Stomach (tissue), 9 donors: ENCODE results near the gene DLGAP1. TPM values are rescaled to one million over a fixed set of nuclear protein-coding genes. Genes with fewer than 3 reads are reported as not detected.

Experiments used
- DNase-seq, 2 donors: peaks; one replicate each; pipeline versions ENCODE4 v3.0.0 to v3.0.0-alpha.2; 2013 to 2019
- H3K27ac ChIP-seq, 5 donors: fragments of 200-600 bp in 4 of 5; sonication (generic) in 4 of 5; one replicate each; pipeline ENCODE4 v1.5.1; 2013 to 2019; ENCODE audit warnings: mild to moderate bottlenecking in 1 of 5, moderate library complexity in 1 of 5
- H3K27me3 ChIP-seq, 3 donors: fragments of 200-600 bp; sonication (generic); one replicate each; pipeline ENCODE4 v1.5.1; 2017 to 2019; ENCODE audit warnings: mixed run types in 1 of 3
- H3K36me3 ChIP-seq, 4 donors: fragments of 200-600 bp; sonication (generic); 1 replicate in 3 of 4; 2 replicates in 1 of 4; pipeline ENCODE4 v1.5.1; 2016 to 2019
- H3K4me1 ChIP-seq, 4 donors: fragments of 200-600 bp; sonication (generic); one replicate each; pipeline ENCODE4 v1.5.1; 2016 to 2019
- H3K4me3 ChIP-seq, 4 donors: fragments of 200-600 bp; sonication (generic) in 3 of 4; one replicate each; pipeline ENCODE4 v1.5.1; 2016 to 2019; ENCODE audit warnings: mild to moderate bottlenecking in 1 of 4
- H3K9me3 ChIP-seq, 4 donors: fragments of 200-600 bp; sonication (generic); one replicate each; pipeline ENCODE4 v1.5.1; 2016 to 2019
- CTCF ChIP-seq, 7 experiments: fragments of 450-650 bp in 4 of 7; fragments of 200-600 bp in 3 of 7; sonication (generic) in 3 of 7; IDR thresholded peaks; one replicate each; pipeline ENCODE4 v1.5.1; 2016 to 2019; ENCODE audit warnings: antibody characterized with exemption in 7 of 7, control low read depth in 2 of 7, mild to moderate bottlenecking in 1 of 7
- EP300 ChIP-seq: sonication (generic); formaldehyde crosslinking; IDR thresholded peaks from one replicate; pipeline ENCODE4 v1.6.1; 2017; ENCODE audit warnings: antibody characterized with exemption
- POLR2A ChIP-seq, 4 donors: fragments of 450-650 bp; IDR thresholded peaks; one replicate each; pipeline ENCODE4 v1.6.1; 2016; ENCODE audit warnings: antibody characterized with exemption in 4 of 4, control low read depth in 2 of 4, mild to moderate bottlenecking in 1 of 4, moderate library complexity in 1 of 4
- POLR2AphosphoS5 ChIP-seq, 3 donors: sonication (generic); formaldehyde crosslinking; IDR thresholded peaks; one replicate each; pipeline ENCODE4 v1.6.1; 2016; ENCODE audit warnings: antibody characterized with exemption in 3 of 3
- WGBS, 5 donors: extraction: QIAGEN DNeasy Blood & Tissue Kit in 3 of 5; methylation state at CpG; one replicate each; pipeline versions ENCODE4 v1.1.5 to v1.1.7; 2013 to 2018; 5-methylcytosine and 5-hydroxymethylcytosine counted together
- intact Hi-C: fragments of 100-400 bp; cut with DNase I; formaldehyde crosslinking; loops from one replicate; pipeline ENCODE4 v1.15.1; 2023; ENCODE audit warnings: low total_unique reads
- polyA plus RNA-seq, 3 donors: library from polyadenylated mRNA; stranded (reverse); fragments of 200-250 nt; gene quantifications; one replicate each; pipeline ENCODE4 v1.2.3, GENCODE V29; 2013
- total RNA-seq, 5 donors: library from RNA; depleted of rRNA; stranded (reverse); fragments of >200 nt; gene quantifications; one replicate each; pipeline versions ENCODE4 v1.1.0 to v1.2.3, GENCODE V29; 2014 to 2016
- donor health status: healthy with polysubstance abuse.
- donor health status: Bipolar disorder and iron deficiency.
- donor health status: healthy.

The DLGAP1 gene
- total and polyA plus RNA-seq, 8 donors, result 0.06 to 7.0 (median 1.3) TPM; not detected in 1

DNA sequence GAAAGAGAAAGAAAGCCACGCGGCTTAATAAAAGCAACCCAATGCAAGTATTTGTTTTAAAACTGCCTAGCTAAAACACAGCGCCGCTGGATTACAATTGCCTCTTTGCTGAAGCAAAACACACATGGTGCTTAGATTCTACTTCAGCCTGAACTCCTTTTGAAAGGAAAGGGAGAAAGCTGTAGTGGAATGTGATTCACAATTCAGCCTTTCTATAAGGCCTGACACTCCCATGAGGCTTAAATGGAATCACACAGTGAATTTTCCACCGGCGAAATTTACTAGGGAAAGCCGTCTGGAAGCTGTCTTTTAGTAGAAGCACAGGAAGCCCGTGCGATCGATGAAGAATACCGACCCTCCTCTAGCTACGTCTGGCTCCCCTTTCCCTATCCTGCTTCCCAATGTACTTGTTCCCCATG, 348.0 kb downstream of the DLGAP1 start:
- TF ChIP-seq EP300 (no peak), CTCF (IDR thresholded peaks at IDR 0.05) (no peak), POLR2A (IDR thresholded peaks at IDR 0.05) (no peak), POLR2AphosphoS5 (IDR thresholded peaks at IDR 0.05) (no peak)
- no peaks in the 10 kb centered on the region for H3K9me3 ChIP-seq
- WGBS, 5 donors, result 47 to 67% (median 53%) methylated on average over 12 of the region's 12 CpGs
- H3K4me1 ChIP-seq, result peaks cover 0 to 7% (median 0%) of the 10 kb centered on the region in 4 donors
- H3K36me3 ChIP-seq, result no peaks in the 10 kb centered on the region
- H3K4me3 ChIP-seq, result peak overlapping the region in 2 of 4 donors; percentile 15 to 21
- DNase-seq, result peak in 1 of 2 donors; percentile 10
- intact Hi-C loops, result loop anchor here (5.0 kb wide), 1 partner anchor 950 kb away; no protein-coding TSS in a partner anchor
- H3K27me3 ChIP-seq, result no peaks in the 10 kb centered on the region
- H3K27ac ChIP-seq, result no peak overlapping the region

- WGBS, 5 donors, result 27 to 39% (median 31%) methylated on average over 13 of the region's 13 CpGs
- no peaks in the 10 kb centered on the region for H3K27me3 ChIP-seq
- H3K9me3 ChIP-seq, result no peaks in the 10 kb centered on the region
- peak; percentile 69 to 88 for DNase-seq
- no peak for TF ChIP-seq POLR2A (IDR thresholded peaks at IDR 0.05)
- no peak for TF ChIP-seq EP300
- peak in 5 of 7 experiments; percentile 40 to 84 (median 72) for TF ChIP-seq CTCF (IDR thresholded peaks at IDR 0.05)
- H3K4me3 ChIP-seq, result peak overlapping the region in 2 of 4 donors; percentile 15 to 21
- peaks cover 0 to 7% (median 0%) of the 10 kb centered on the region in 4 donors for H3K4me1 ChIP-seq
- H3K27ac ChIP-seq, result no peak overlapping the region
- intact Hi-C loops, result loop anchor here (5.0 kb wide), 1 partner anchor 951 kb away; no protein-coding TSS in a partner anchor
- H3K36me3 ChIP-seq, result no peaks in the 10 kb centered on the region
Observed at GRCh38 chr18:4106407-4107033, 348.6 kb downstream of the DLGAP1 start.

DNA sequence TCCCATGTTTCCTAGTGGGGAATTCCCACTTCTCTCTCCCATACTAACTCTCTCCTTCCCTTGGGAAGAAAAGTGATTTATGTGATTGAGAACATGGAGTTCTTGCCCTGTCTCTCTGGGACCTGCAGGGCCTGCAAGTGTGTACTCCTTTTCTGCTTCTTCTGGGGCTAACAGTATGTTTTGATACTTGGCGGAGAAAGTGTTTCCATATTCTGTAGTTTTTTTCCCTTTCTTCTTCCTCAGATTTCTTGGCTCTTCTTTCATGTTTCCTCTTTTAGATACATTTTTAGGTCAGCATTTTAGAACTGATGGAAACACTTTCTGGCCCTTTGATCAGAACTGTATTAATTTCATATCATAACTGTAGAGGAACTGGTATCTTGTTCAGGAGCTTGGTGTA, 352.2 kb downstream of the DLGAP1 start:
- WGBS, 5 donors, result 82 to 100% (median 94%) methylated on average over 1 of the region's 1 CpG
- H3K36me3 ChIP-seq, result no peaks in the 10 kb centered on the region
- no peak overlapping the region for H3K4me3 ChIP-seq
- intact Hi-C loops, result no loop called here
- peaks cover 0 to 7% (median 0%) of the 10 kb centered on the region in 4 donors for H3K4me1 ChIP-seq
- DNase-seq, result no peak
- H3K27ac ChIP-seq, result no peak overlapping the region
- H3K27me3 ChIP-seq, result no peaks in the 10 kb centered on the region
- TF ChIP-seq POLR2A (IDR thresholded peaks at IDR 0.05) (no peak), CTCF (IDR thresholded peaks at IDR 0.05) (no peak), POLR2AphosphoS5 (IDR thresholded peaks at IDR 0.05) (no peak), EP300 (no peak)
- H3K9me3 ChIP-seq, result peaks cover 0 to 4% (median 0%) of the 10 kb centered on the region in 4 donors

- intact Hi-C loops, result no loop called here
- no peak overlapping the region for H3K27ac ChIP-seq
- H3K9me3 ChIP-seq, result peaks cover 0 to 4% (median 0%) of the 10 kb centered on the region in 4 donors
- no peaks in the 10 kb centered on the region for H3K36me3 ChIP-seq
- DNase-seq, result no peak
- H3K4me3 ChIP-seq, result no peak overlapping the region
- WGBS, 5 donors, result 80 to 92% (median 91%) methylated on average over 5 of the region's 5 CpGs
- TF ChIP-seq POLR2A (IDR thresholded peaks at IDR 0.05) (no peak), POLR2AphosphoS5 (IDR thresholded peaks at IDR 0.05) (no peak)
- no peaks in the 10 kb centered on the region for H3K27me3 ChIP-seq
- H3K4me1 ChIP-seq, result no peaks in the 10 kb centered on the region
Observed at GRCh38 chr18:4101009-4101408, 354.1 kb downstream of the DLGAP1 start.

DNA sequence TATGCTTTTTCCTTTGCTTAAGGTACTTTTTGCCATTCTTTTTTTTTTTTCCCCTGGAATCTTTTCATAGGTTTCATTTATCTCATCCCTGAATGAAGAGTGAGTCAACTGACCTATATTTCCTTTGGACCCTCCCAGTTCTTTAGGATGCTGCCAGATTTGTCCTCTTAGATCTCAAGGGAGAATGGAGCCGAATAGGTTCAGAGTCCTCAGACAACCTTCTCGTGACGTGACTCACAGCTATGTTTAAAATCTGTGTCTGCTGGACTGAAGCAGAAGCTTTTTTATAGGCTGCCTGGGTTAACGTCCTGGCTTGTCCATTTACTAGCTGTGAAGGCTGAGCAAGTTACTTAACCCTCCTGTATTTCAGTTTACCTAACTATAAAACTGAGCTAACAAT, 358.6 kb downstream of the DLGAP1 start:
- intact Hi-C loops, result no loop called here
- H3K27ac ChIP-seq, result no peak overlapping the region
- no peaks in the 10 kb centered on the region for H3K4me1 ChIP-seq
- peaks cover 0 to 4% (median 0%) of the 10 kb centered on the region in 4 donors for H3K9me3 ChIP-seq
- H3K4me3 ChIP-seq, result no peak overlapping the region
- WGBS, 5 donors, result 23 to 35% (median 29%) methylated on average over 4 of the region's 4 CpGs
- H3K36me3 ChIP-seq, result no peaks in the 10 kb centered on the region
- H3K27me3 ChIP-seq, result no peaks in the 10 kb centered on the region
- peak in 1 of 2 donors; percentile 16 for DNase-seq
- TF ChIP-seq POLR2A (IDR thresholded peaks at IDR 0.05) (no peak), EP300 (no peak), CTCF (IDR thresholded peaks at IDR 0.05) (no peak), POLR2AphosphoS5 (IDR thresholded peaks at IDR 0.05) (no peak)
